ENCODE data around the gene DOK7. TPM values are rescaled to one million over a fixed set of nuclear protein-coding genes. Genes with fewer than 3 reads are reported as not detected.

Gene DOK7
- total RNA-seq, 1 donor from 2014 or later = 33.5 TPM

DNA sequence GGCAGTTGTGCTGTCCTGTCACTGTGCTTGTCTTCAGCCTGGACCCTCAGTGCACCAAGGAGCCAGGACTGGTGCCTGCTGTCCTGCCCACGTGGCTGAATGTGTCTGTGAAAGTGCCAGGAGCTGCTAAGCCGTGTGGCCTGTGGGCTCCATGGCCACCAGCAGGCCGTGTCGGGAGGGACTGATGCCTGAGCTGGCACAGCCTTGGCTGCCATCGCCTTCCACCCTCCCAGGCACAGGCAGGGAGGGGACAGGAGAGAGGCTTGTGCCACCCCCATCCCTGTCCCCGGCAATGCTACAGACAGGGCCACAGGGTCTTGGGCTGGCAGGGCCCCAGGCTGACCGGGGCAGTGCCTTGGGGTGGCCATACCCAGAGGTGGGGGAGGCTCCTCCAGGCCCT, 24.8 kb downstream of the DOK7 start:
- intact Hi-C loops (cut with DNase I) = loop anchor here (2.0 kb wide), 1 partner anchor 23 kb away; no protein-coding TSS in a partner anchor
- no peak for DNase-seq (ENCODE audit: low spot score in 2 of 2)
- TF ChIP-seq, protein P1, sequence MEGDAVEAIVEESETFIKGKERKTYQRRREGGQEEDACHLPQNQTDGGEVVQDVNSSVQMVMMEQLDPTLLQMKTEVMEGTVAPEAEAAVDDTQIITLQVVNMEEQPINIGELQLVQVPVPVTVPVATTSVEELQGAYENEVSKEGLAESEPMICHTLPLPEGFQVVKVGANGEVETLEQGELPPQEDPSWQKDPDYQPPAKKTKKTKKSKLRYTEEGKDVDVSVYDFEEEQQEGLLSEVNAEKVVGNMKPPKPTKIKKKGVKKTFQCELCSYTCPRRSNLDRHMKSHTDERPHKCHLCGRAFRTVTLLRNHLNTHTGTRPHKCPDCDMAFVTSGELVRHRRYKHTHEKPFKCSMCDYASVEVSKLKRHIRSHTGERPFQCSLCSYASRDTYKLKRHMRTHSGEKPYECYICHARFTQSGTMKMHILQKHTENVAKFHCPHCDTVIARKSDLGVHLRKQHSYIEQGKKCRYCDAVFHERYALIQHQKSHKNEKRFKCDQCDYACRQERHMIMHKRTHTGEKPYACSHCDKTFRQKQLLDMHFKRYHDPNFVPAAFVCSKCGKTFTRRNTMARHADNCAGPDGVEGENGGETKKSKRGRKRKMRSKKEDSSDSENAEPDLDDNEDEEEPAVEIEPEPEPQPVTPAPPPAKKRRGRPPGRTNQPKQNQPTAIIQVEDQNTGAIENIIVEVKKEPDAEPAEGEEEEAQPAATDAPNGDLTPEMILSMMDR (IDR thresholded peaks at IDR 0.05) = no peak
- Histone ChIP-seq H3K9me3 (no peaks in the 10 kb centered on the region), H3K36me3 (peaks cover 0 to 3% of the 10 kb centered on the region in 2 donors), H3K4me1 (peaks cover 6 to 14% of the 10 kb centered on the region in 2 donors), H3K27ac (peak overlapping the region; percentile 4 to 20), H3K27me3 (no peaks in the 10 kb centered on the region), H3K4me3 (no peak overlapping the region)

DNA sequence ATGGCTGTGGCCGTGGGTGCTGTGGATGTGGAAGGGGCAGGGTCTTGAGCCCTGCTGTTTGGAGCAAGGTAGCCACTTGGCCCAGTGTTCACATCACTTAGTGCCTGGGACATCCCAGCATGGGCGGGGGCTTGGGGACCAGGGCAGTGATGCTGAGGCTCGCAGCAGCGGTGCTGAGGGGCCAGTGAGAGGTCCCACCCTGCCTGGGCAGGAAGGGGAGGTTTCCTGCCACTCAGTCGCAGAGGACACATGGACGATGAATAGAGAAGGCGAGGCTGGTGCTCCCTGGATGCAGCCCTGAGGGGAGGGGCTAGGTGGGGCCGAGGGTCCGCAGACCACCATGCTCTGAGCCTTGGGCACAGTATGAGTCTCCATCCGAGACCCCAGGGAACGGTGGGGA, 25.7 kb downstream of the DOK7 start:
- peaks cover 5 to 12% of the 10 kb centered on the region in 2 donors for H3K4me1 ChIP-seq
- H3K9me3 ChIP-seq = no peaks in the 10 kb centered on the region
- TF ChIP-seq, protein P1 (IDR thresholded peaks at IDR 0.05) = no peak
- H3K4me3 ChIP-seq = no peak overlapping the region
- H3K27me3 ChIP-seq = no peaks in the 10 kb centered on the region
- intact Hi-C loops (cut with DNase I) = loop anchor here (2.0 kb wide), 1 partner anchor 22 kb away; no protein-coding TSS in a partner anchor
- H3K36me3 ChIP-seq = peaks cover 0 to 12% of the 10 kb centered on the region in 2 donors
- no peak overlapping the region for H3K27ac ChIP-seq
- DNase-seq (ENCODE audit: low spot score in 2 of 2) = no peak

DNA sequence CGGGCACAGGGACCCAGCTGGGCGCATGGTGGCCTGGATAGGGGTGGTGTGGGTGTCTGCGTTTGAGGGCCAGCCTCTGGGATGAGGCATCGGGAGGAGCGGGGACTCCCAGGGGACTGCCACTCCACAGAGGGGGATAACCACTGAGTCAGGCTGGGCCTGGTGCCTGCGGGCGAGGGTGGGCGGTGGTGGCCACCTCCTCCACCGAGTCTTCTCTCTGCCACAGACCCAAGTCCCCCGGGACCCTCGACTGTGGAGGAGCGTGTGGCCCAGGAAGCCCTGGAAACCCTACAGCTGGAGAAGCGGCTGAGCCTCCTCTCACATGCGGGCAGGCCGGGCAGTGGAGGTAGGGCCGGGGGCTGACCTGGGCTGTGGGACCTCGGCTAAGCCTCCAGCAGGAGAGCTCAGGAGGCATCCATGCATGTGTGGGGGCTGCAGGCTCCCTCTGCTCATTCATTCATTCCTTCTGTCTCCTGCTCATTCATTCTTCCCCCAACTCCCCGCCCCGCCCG, 26.4 kb downstream of the DOK7 start:
- Histone ChIP-seq H3K4me1 (peaks cover 4 to 7% of the 10 kb centered on the region in 2 donors), H3K27me3 (no peaks in the 10 kb centered on the region), H3K36me3 (peaks cover 0 to 12% of the 10 kb centered on the region in 2 donors), H3K4me3 (no peak overlapping the region), H3K9me3 (no peaks in the 10 kb centered on the region), H3K27ac (peak overlapping the region in 1 of 2 donors; percentile 27)
- intact Hi-C loops (cut with DNase I) = loop anchor here (2.0 kb wide), 1 partner anchor 21 kb away; no protein-coding TSS in a partner anchor
- no peak for DNase-seq (ENCODE audit: low spot score in 2 of 2)
- TF ChIP-seq, protein P1 (IDR thresholded peaks at IDR 0.05) = no peak

DNA sequence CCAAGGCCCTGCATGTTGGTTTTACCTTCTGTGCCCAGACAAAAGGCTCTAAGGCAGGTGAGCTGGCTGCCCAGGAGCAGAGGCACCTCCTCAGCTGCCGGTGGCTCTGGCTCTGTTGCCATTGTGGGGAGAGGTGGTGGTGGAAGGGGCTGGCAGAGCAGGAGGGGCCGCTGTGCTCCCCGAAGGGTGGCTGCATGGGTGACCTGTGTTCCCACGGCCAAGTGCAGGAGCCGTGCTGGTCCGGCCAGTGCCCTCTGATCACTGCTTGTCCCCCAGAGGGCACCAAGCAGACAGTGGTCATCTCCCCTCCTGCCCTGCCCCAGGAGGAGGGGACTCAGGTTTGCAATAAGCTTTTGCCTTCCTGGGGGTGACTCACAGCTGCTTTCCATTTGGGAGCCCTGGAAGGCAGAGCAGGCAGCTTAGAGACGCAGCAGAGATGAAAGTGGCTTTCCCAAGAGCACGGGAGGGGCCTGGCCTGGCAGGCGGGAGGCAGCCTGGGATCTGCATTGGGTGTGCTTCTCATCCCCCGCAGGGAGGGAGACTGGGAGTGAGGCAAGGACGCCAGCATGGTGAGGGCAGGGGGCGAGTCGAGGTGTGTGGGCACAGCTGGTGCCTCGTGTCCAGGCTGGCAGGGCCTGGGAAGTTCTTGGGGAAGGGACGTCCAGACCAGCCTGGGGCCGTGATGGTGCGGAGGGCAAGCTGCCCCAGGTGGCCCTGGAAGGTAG, 28.7 kb downstream of the DOK7 start:
- H3K9me3 ChIP-seq = no peaks in the 10 kb centered on the region
- H3K27me3 ChIP-seq = no peaks in the 10 kb centered on the region
- no peak overlapping the region for H3K4me3 ChIP-seq
- TF ChIP-seq, protein P1 (IDR thresholded peaks at IDR 0.05) = no peak
- no peaks in the 10 kb centered on the region for H3K4me1 ChIP-seq
- peaks cover 0 to 12% of the 10 kb centered on the region in 2 donors for H3K36me3 ChIP-seq
- intact Hi-C loops (cut with DNase I) = no loop called here
- H3K27ac ChIP-seq = no peak overlapping the region
- no peak for DNase-seq (ENCODE audit: low spot score in 2 of 2)

DNA sequence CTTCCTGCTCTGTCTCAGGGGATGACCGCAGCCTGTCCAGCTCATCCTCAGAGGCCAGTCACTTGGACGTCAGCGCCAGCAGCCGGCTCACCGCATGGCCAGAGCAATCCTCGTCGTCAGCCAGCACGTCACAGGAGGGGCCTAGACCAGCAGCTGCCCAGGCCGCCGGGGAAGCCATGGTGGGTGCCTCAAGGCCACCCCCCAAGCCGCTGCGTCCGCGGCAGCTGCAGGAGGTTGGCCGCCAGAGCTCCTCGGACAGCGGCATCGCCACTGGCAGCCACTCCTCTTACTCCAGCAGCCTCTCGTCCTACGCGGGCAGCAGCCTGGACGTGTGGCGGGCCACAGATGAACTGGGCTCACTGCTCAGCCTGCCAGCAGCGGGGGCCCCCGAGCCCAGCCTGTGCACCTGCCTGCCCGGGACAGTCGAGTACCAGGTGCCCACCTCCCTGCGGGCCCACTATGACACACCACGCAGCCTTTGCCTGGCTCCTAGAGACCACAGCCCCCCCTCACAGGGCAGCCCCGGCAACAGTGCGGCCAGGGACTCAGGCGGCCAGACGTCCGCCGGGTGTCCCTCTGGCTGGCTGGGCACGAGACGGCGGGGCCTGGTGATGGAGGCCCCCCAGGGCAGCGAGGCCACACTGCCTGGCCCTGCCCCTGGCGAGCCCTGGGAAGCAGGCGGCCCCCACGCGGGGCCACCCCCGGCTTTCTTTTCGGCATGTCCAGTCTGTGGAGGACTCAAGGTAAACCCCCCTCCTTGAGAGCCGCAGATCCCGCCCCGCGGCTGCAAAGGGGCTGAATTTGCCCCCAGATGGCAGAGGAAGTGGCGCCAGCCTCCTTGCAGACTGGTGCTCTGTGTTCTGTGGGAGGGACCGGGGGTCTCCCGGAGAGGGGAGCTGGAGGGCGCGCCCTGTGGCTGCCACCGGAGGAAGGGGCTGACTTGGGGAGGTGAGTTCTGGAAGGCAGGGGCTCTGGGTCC, 29.9 kb downstream of the DOK7 start:
- TF ChIP-seq, protein P1 (IDR thresholded peaks at IDR 0.05) = no peak
- intact Hi-C loops (cut with DNase I) = no loop called here
- H3K4me3 ChIP-seq = no peak overlapping the region
- H3K27ac ChIP-seq = no peak overlapping the region
- H3K4me1 ChIP-seq = no peaks in the 10 kb centered on the region
- no peak for DNase-seq (ENCODE audit: low spot score in 2 of 2)
- H3K9me3 ChIP-seq = no peaks in the 10 kb centered on the region
- no peaks in the 10 kb centered on the region for H3K27me3 ChIP-seq
- H3K36me3 ChIP-seq = peaks cover 0 to 12% of the 10 kb centered on the region in 2 donors

All from ascending aorta (tissue), 2 donors.